Putamen (tissue), 1 donor: ENCODE measurements around the gene TSR3.
A peak's percentile ranks its signal among the peaks of the same experiment; 100 is the strongest.

Source experiments
- DNase-seq: peaks from one replicate; pipeline ENCODE4 v3.0.0-alpha.2; 2016; ENCODE audit warnings: low spot score

Gene TSR3

DNA sequence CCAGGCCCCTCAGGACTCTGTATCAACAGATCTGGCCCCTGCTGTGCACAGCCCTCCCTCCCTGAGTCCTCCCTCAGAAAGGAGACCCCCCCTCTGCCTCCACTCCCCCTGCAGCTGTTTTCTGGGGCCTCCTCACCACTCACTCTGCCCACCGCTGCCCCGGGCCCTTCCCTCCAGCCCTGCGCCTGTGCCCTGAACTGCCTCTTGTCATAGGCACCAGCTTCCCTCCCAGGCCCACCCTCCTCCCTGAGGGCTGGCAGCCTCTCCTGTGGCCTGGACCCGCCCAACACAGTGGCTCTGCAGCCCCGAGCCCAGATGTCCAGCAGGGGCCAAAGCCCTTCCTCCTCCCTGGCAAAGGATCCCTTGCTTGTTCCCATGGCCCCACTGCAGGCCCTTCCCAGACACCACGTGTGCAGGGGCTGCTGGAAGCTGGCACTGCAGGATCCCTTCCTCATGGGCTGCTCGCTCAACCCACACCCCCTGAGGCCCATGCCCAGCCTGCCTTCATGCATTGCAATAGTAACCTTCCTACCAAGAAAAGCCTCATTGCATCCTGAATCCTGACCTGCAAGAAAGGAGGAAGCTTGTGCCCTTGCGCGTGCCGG lies 25.8 kb upstream of the TSR3 start:
- DNase-seq: peak; percentile 49

DNA sequence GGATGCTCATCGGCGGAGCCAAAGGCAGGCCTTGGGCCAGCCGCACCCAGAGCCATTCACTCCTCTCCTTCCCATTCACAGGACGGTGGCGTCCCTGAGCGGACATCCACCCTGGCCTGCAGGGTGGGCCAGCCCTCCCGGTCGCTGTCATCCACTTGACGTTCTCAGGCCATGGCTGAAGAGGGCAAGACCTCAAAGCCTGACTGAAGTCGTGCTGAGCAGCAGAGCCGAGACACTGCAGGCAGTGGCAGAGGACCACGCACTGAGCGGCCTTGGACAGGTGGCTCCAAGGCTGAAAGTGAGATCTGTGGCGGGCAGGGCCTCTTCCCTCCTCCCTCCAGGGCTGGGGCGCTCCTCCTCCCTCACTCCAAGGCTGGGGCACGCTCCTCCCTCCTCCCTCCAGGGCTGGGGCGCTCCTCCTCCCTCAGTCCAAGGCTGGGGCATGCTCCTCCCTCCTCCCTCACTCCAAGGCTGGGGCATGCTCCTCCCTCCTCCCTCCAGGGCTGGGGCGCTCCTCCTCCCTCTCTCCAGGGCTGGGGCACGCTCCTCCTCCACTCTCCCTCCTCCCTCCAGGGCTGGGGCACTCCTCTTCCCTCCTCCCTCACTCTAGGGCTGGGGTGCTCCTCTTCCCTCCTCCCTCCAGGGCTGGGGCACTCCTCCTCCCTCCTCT lies 24.2 kb upstream of the TSR3 start:
- no peak for DNase-seq

DNA sequence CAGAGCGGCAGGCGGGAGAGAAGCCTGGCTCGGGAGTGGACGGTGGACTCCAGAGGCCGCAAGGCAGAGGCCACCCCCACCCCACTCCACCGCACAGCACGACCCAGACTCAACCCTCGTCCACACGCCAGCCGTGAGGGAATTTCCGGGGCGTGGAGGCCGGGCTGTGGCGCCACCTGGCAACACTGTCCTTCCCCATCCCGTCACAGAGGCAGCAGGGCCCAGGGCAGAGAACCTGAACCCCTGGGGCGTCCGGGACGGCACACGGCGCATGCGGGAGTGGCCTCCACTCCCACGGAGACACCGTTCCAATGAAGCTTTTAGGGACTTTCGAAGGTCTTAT lies 23.6 kb upstream of the TSR3 start:
- no peak for DNase-seq

DNA sequence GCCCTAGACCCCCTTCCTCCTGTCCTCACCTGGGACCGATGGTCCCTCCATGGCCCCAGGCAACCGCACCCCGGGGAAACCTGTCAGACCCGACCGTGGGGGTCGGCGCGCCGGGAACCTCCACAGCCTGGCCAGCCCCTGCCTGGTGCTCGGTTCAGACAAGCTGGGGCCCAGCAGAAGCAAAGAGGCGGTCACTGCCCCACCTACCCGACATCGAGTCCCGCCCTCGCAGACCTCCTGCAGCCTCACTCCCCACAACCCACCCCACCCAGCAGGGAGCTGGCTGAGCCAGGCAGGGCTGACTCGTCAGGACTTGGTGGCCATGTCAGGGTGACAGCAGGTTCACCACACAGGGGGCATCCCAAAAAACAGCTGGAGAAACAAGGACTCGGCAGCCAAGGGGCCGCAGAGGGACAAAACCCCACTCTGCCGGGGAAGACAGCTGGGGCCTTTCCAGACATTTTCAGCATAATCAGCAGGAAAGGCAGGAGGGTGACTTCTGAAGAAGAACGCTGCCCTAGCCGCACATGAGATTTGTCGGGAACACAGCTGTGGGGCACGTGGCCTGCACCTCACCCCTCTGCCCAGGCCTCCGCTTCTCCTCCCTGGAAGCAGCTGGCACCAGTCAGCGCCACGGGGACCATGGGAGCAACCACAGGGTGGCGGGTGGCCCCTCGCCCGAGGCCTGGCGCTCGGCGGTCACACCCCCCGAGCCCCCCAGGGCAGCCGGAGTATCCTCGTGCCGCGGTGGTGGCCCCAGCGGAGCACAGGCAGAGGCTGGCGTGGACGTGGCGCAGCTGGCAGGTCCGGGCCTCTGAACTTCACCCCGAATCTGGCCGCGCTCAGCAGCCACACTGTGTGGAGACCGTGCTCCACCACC lies 23.0 kb upstream of the TSR3 start:
- DNase-seq: no peak

DNA sequence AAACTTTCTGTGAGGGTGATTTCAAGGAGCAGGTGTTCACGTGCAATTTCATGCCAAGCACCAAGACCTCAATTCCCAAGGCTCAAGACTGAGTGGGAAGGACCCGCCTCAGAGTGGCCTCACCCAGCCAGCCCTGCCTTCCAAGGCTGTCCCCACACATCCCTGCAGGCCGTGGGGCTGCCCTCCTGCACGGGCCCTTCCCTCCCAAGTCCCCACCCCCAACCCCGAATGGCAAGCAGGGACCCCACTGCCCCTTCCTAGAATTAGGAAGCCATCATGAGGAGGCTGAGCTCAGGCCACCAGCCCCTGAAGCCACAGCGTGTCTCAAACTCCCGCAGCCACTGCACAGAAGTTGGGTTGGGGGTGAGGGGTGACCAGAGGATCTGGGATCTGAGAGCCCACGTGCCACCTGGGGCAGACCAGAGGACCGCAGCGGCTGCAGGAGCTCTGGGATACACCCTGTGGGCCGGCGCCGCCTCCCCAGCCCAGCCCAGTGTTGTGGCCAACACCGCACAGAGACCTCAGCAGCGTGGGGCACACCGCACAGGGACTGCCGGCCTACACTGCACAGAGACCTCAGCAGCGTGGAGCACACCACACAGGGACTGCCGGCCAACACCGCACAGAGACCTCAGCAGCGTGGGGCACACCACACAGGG lies 20.7 kb upstream of the TSR3 start:
- no peak for DNase-seq

DNA sequence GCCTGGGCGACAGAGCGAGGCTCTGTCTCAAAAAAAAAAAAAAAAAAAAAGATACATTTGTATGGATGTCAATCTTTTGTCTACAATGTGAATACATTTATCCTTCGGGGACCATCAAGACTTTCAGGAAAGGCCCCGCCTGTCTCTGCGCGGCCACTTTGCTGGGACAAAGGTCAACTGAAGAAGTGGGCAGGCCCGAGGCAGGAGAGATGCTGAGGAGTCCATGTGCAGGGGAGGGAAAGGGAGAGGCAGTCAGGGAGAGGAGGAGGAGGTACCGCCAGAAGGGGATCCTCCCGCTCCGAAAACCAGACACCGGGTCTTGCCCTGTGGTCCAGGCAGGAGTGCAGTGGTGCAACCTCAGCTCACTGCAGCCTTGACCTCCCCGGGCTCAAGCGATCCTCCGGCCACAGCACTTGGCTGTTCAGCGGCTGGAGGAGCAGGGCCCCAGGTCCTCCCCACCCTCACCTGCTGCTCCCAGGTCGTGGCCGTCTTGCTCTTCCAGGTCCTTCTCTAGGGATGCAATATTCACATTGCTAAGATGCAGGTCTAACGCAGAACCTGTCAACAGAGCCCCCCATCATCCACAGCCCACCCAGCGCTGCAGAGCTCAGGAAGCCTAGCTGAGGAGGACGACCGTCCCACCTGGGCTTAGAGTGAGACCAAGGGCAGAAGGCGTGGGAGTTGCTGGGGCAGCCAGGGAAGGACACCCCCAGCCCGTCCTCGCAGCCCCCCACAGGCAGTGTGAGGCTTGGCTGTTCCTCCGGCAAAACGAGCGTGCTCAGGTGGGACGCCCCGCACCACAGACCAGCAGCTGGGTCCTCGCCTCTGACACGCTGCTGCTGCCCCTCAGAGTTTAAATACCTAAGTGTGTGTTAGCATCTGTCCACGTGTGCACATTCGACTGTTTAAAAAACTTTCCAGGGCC lies 19.6 kb upstream of the TSR3 start:
- no peak for DNase-seq

DNA sequence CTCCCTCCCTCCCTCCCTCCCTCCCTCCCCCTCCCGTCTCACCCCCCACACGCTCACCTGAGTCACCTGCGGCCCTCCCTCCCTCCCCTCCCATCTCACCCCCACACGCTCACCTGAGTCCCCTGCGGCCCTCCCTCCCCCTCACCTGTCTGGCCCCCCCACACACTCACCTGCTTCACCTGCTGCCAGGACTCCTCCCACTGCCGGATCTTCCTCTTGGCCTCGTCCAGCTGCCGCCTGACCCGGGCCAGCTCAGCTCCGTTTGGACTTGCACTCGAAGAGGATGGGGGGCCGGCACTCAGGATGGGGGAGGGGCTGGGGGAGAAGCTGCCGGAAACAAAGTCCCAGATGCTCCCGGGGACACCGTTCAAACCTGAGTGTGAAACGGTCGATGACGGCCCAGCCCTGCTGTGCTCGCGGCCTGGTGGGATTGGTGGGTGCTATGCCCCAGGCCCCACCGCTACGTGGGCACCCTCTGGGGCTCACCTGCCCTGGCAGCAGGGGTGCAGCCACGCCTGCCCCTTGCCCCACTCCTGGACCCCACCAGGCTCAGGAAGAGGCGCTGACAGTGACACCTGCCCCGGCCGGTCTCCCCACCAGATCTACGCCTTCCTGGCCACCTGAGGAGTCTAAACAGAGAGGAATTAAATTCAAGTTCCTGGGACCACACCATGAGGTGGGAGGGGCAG lies 16.0 kb upstream of the TSR3 start:
- DNase-seq: no peak

DNA sequence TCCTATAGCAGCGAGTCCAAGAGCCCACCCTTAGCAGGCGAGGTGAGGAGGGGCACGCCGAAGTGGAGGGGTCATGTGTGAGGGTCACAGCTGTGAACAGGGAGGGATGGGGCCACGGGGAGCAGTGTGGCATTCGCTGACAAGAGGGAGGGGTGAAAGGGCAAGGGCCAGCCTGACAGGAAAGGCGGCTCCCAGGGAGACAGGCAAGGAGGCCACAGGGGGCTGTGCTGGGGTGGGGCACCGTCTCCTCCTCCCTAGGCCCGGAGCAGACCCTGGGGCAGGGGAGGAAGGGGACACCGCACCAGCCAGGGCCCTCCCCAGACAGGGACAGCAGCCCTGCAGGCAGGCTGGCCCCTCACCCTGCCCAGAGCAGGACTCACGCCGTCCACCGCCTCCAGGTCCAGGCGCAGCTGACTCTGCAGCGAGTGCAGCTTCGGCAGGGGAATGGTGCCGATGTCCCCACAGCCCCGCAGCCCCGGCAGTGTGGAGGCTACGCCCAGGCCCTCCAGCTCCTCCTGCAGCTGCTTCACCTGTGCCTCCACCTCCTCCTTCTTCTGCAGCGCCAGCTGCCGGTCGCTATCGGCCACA lies 15.1 kb upstream of the TSR3 start:
- DNase-seq: no peak

DNA sequence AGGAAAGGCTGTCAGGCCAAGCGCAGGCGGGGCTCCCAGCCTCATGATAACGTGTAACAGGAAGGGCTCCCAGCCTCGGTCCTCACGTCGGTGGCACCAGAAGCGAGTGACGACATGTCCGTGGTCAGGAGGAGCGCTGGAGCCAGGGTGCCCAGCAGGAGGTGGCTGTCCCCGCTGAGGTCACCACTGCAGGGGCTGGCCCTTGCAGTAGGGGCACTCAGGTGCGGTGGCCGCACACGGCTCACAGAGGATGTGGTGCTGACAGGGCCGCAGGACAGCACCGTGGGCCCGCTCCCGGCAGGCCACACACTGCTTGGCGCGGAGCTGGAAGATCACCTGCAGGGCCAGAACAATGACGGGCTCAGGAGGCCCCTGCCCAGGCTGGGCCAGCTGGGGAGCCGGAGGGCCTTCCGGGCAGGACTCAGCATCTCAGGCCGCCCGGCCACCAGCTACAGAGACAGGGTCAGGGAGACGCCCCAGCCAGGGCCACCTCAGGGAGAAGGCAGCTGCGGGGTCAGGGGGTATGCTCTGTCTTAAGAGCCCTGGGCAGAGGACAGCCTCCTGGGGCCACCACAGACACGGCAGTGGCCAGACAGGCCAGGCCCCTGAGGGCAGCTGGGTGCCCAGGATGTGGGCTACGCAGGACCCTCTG lies 14.5 kb upstream of the TSR3 start:
- DNase-seq: no peak

DNA sequence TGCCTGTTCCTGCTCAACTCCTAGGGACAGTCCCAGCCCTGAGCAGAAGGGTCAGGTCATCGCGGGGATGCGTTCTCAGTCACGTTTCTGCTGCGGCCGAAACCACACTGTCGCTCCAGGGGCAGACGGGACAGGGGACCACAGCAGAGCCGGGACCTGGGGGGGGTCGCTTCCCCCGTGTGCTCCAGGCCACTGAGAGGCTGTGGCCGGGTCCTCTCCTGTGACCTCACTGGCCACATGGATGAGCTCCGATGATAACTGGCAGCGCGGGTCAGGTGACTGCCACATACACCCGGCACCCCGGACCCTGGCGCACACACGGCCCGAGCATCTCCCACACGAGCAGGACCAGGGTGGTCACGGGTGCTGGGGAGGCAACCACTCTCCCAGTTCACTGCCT lies 12.8 kb upstream of the TSR3 start:
- DNase-seq: no peak

DNA sequence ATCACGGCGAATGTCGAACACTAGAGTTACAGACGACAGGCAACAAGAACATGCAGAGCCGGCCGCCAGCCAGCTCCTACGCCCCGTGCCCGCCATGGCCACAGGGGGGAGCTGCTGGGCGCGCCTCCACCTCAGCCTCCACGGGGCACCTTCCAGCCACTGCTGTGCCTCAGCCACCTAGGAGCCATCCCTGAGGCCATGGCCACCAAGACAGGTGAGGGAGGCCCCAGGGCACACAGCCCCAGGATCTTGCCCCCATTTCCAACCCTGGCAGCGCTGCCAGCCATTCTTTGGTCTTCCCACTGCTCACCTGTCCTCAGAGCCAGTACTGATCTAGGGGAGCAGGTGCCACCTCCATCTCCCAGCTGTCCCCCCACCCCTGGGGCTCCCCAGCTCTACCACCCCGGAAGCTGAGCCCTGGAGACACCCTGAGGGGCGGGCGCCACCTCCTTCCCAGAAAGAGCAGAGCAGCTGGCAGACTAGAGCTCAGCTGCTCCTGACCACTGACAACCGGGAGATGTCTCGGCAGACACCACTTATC lies 11.9 kb upstream of the TSR3 start:
- DNase-seq: no peak

DNA sequence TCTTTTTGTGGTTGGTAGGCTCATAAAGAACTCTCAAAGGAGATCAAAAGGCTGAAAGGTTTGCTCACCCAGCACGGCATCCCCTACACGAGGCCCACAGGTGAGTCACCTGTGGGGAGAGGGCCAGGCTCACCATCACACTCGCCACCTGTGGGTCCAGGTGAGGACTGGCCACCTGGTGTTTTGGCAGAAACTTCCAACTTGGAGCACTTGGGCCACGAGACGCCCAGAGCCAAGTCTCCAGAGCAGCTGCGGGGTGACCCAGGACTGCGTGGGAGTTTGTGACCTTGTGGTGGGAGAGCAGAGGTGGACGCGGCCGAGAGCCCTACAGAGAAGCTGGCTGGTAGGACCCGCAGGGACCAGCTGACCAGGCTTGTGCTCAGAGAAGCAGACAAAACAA lies 11.1 kb upstream of the TSR3 start:
- no peak for DNase-seq

DNA sequence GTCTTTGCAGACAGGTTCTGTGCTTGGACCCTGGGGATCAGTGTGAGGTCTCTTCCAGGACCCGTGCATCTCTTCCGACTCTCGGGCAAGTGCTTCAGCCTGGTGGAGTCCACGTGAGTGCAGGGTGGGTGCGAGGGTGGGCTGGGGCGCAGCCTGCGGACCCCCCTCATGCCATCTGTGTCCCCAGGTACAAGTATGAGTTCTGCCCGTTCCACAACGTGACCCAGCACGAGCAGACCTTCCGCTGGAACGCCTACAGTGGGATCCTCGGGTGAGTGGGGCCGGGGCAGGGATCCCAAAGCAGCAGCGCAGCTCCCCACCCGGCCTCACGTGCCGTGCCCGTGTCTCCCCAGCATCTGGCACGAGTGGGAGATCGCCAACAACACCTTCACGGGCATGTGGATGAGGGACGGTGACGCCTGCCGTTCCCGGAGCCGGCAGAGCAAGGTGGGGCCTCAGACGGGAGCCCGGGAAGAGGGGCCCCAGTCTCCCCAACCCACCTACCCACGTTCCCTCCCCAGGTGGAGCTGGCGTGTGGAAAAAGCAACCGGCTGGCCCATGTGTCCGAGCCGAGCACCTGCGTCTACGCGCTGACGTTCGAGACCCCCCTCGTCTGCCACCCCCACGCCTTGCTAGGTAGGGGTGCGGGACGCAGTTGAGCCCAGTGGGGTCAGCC lies 10.1 kb upstream of the TSR3 start:
- no peak for DNase-seq

DNA sequence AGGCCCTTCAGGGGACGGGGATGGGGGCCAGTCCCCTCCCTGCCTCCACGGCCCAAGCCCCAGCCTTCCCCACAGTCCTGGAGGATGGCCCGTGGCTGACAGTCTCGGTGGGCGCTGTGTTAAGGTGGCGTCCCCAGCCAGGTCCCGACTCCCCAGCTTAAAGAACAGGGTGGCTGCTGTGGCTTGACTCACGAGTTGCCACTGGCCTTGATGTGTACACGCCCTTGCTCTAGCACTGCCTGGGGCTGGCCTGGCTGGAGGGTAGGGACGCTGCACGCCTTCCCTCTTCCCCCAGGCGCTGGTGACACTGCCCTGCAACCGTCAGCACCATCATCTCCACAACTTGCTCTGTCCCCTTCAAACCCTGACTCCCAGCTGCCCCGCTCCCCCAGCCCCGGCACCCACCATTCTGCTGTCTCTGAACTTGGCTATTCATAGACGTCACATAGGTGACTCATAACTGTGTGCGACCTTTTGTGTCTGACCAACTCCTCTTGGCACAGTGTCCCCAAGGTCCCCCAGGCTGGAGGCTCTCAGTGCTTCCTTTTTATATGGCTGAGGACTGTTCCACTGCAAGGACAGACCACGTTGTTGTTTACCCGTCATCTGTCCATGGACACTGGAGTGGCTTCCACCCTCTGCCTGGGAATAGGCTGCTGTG lies 6.4 kb upstream of the TSR3 start:
- no peak for DNase-seq

DNA sequence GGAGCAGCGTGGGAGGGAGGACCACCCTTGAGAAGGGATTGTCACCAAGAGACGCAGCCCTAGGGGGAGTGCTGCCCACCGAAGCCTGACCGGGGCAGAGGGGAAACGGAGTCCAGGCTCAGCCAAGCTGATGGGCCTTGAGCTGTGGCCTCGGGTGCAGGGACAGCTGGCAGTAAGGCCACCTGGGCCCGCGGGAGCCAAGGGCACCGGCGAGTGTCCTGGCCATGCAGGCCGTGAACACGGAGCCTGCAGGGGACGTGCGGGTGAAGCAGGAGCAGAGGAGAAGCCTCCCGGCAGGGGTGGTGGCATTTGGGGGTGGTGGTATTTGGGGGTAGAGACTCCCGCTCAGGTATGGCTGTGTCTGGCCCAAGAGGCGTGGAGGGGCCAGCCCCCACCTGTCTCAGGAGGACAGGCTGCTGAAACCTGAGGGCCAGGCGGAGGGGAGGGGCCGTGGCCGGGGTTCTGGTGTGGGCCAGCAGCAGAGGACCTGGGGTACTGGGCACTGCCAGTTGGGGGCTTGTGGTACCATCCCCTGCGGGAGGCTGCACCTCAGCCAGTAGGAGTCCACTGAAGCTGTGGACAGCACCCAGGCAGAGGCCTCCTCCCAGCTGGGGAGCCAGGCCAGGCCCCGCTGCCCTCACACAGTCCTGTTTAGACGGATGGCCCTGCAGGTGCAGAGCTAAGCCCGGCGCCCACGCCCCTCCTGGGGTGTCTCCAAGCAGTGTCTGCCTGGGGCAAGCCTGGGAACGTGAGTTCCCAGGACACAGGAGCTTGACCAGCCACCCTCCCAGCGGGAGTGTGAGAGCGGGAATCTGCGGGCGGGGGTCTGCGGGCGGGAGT lies 4.6 kb upstream of the TSR3 start:
- no peak for DNase-seq

DNA sequence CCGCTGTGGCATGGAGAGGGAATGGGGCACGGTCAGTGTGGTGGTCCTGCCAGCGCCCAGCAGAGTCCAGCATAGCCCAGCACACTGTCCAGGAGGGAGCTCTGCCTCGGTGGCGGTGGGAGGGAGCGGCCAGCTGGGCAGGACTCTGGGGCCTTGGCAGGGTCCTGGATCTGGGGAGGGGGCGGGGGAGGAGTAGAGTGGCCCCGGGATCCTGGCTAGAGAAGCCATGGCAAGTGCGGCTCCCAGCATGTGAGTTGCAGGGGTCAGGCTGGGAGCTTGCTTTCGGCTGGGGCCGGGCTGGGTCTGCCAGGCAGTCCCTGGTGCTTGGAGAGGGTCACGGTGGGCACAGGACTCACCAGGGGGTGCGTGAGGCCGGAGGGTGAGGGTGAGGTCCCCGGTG lies 3.9 kb upstream of the TSR3 start:
- no peak for DNase-seq

DNA sequence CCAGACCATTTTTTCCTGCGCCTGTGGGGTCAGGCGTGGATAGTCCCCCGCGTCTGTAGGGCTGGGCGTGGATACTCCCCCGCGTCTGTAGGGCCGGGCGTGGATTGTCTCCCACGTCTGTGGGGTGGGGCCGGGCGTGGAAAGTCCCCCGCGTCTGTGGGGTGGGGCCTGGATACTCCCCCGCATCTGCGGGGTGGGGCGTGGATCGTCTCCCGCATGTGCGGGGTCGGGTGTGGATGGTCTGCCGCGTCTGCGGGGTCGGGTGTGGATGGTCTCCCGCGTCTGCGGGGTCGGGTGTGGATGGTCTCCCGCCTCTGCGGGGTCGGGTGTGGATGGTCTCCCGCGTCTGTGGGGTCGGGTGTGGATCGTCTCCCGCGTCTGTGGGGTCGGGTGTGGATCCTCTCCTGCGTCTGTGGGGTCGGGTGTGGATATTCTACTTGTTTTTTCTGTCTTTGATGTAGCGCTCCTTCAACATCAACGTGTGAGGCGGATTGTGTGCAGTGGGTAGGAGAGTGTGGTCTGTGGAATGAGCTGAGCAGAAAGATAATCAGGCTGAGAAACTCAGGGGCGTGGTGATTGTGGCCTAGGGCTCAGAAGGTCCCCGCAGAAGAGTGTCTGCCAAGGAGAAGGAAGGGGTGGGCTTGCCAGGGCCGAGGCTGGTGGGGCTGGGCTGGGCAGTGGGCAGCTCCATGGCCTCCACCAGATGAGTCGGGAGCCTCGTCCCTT lies 3.3 kb upstream of the TSR3 start:
- DNase-seq: no peak
